Measurements from ENCODE around the gene CNOT3.

GRCh38 chr19:54197121-54197520, 59.6 kb downstream of the CNOT3 start:
- TF ChIP-seq, protein P1, sequence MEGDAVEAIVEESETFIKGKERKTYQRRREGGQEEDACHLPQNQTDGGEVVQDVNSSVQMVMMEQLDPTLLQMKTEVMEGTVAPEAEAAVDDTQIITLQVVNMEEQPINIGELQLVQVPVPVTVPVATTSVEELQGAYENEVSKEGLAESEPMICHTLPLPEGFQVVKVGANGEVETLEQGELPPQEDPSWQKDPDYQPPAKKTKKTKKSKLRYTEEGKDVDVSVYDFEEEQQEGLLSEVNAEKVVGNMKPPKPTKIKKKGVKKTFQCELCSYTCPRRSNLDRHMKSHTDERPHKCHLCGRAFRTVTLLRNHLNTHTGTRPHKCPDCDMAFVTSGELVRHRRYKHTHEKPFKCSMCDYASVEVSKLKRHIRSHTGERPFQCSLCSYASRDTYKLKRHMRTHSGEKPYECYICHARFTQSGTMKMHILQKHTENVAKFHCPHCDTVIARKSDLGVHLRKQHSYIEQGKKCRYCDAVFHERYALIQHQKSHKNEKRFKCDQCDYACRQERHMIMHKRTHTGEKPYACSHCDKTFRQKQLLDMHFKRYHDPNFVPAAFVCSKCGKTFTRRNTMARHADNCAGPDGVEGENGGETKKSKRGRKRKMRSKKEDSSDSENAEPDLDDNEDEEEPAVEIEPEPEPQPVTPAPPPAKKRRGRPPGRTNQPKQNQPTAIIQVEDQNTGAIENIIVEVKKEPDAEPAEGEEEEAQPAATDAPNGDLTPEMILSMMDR (IDR thresholded peaks at IDR 0.05), result no peak
- TF ChIP-seq POLR2A (IDR thresholded peaks at IDR 0.05) (no peak), POLR2AphosphoS5 (IDR thresholded peaks at IDR 0.05; ENCODE audit: insufficient read depth in 1 of 2, low read depth in 1 of 2) (no peak)

All from vagina (tissue), 2 donors.